HG02571 (cell line): Measurements from ENCODE around the gene RET.

Experiments used
- ATAC-seq: cut with Tn5 transposase; IDR thresholded peaks from one replicate; pipeline ENCODE4 v1.9.1; 2021; ENCODE audit warnings: mild to moderate bottlenecking, moderate library complexity; ENCODE audit not compliant: unreplicated experiment

RET gene

GRCh38 chr10:43076876-43077420, at the start of gene RET:
RET (plus strand) TSS chr10:43077069; CDS start chr10:43077259, 190 bp downstream.
- no peak for ATAC-seq

- ATAC-seq: no peak
Measured at GRCh38 chr10:43027331-43027955, 49.4 kb upstream of the RET start.

GRCh38 chr10:43028143-43028542, 48.7 kb upstream of the RET start:
- ATAC-seq: no peak

- ATAC-seq: no peak
Measured at GRCh38 chr10:43029043-43029442, 47.8 kb upstream of the RET start.

- no peak for ATAC-seq
Measured at GRCh38 chr10:43032613-43033012, 44.3 kb upstream of the RET start.

- ATAC-seq: no peak
Measured at GRCh38 chr10:43035800-43036199, 41.1 kb upstream of the RET start.

- no peak for ATAC-seq
Measured at GRCh38 chr10:43036481-43037428, 40.1 kb upstream of the RET start.

GRCh38 chr10:43037440-43037839, 39.4 kb upstream of the RET start:
- ATAC-seq: no peak

- ATAC-seq: no peak
Measured at GRCh38 chr10:43037942-43038782, 38.7 kb upstream of the RET start.

- ATAC-seq: no peak
Measured at GRCh38 chr10:43038783-43039623, 37.9 kb upstream of the RET start.

GRCh38 chr10:43039624-43040481, 37.0 kb upstream of the RET start:
- ATAC-seq: no peak

GRCh38 chr10:43040482-43041256, 36.2 kb upstream of the RET start:
- no peak for ATAC-seq

GRCh38 chr10:43041422-43042342, 35.2 kb upstream of the RET start:
- ATAC-seq: no peak

- ATAC-seq: no peak
Measured at GRCh38 chr10:43042503-43043341, 34.1 kb upstream of the RET start.

GRCh38 chr10:43043342-43043772, 33.5 kb upstream of the RET start:
- no peak for ATAC-seq

- ATAC-seq: no peak
Measured at GRCh38 chr10:43043773-43044447, 33.0 kb upstream of the RET start.
